ENCODE data around the gene SASH1.

- TF ChIP-seq CTCF (IDR thresholded peaks at IDR 0.05) (no peak), EP300 (IDR thresholded peaks at IDR 0.05) (no peak), POLR2AphosphoS5 (IDR thresholded peaks at IDR 0.05) (no peak), POLR2A (IDR thresholded peaks at IDR 0.05) (no peak)
These were observed 248.2 kb downstream of the SASH1 start for GRCh38 chr6:148590883-148591282.

Data from sigmoid colon (tissue), 4 donors.